ENCODE measurements around the gene CLEC16A.

DNA sequence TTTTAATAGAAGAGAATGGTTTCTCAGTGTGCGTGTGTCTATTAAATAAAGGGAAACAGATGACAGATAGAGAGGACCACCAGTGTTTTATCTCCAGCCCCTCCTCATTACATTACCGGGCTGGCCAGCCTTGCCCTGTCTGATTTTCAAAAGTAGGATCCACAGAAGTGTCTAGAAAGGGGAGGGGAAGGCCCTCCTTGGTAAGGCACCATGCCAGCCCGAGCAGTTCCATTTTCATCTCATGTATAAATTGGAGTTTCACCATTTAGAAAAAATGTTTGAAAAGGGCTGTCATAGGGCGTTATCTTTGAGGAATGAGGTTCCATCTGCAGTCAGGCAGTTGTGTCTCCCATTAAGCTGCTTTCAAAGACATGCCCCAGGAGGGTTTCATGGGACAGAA is 214.9 kb downstream of the CLEC16A start:
- TF ChIP-seq CTCF (IDR thresholded peaks at IDR 0.05) (no peak), POLR2A (IDR thresholded peaks at IDR 0.05) (no peak), EP300 (IDR thresholded peaks at IDR 0.05; ENCODE audit: low read depth) (no peak)

Data from transverse colon (tissue), 3 donors.